ENCODE results near the gene LRMDA.

Gene LRMDA

GRCh38 chr10:75425291-75426079 lies 5.9 kb upstream of the LRMDA start:
- DNase-seq: no peak

- no peak for DNase-seq
Observed at GRCh38 chr10:75426880-75427279, 4.5 kb upstream of the LRMDA start.

- no peak for DNase-seq
Observed at GRCh38 chr10:75427951-75428350, 3.5 kb upstream of the LRMDA start.

- DNase-seq: no peak
Observed at GRCh38 chr10:75428434-75429158, 2.8 kb upstream of the LRMDA start.

- DNase-seq: no peak
Observed at GRCh38 chr10:75429159-75429827, 2.1 kb upstream of the LRMDA start.

- DNase-seq: no peak
Observed at GRCh38 chr10:75430000-75430763, 1.2 kb upstream of the LRMDA start.

- no peak for DNase-seq
Observed at GRCh38 chr10:75432176-75432575, 752 bp downstream of the LRMDA start.

GRCh38 chr10:75432763-75433162 lies 1.3 kb downstream of the LRMDA start:
- no peak for DNase-seq

GRCh38 chr10:75433216-75433615 lies 1.8 kb downstream of the LRMDA start:
- DNase-seq: no peak

- no peak for DNase-seq
Observed at GRCh38 chr10:75434291-75434690, 2.9 kb downstream of the LRMDA start.

- no peak for DNase-seq
Observed at GRCh38 chr10:75435291-75435690, 3.9 kb downstream of the LRMDA start.

- no peak for DNase-seq
Observed at GRCh38 chr10:75436896-75437295, 5.5 kb downstream of the LRMDA start.

- DNase-seq: no peak
Observed at GRCh38 chr10:75437693-75438092, 6.3 kb downstream of the LRMDA start.

GRCh38 chr10:75438275-75438674 lies 6.9 kb downstream of the LRMDA start:
- DNase-seq: no peak

- no peak for DNase-seq
Observed at GRCh38 chr10:75439811-75440210, 8.4 kb downstream of the LRMDA start.

- DNase-seq: no peak
Observed at GRCh38 chr10:75440271-75440793, 8.9 kb downstream of the LRMDA start.

GRCh38 chr10:75441196-75441595 lies 9.8 kb downstream of the LRMDA start:
- no peak for DNase-seq

- DNase-seq: no peak
Observed at GRCh38 chr10:75441682-75442081, 10.3 kb downstream of the LRMDA start.

- DNase-seq: no peak
Observed at GRCh38 chr10:75443362-75443761, 11.9 kb downstream of the LRMDA start.

- DNase-seq: no peak
Observed at GRCh38 chr10:75444781-75445386, 13.5 kb downstream of the LRMDA start.

GRCh38 chr10:75446508-75446907 lies 15.1 kb downstream of the LRMDA start:
- DNase-seq: no peak

- no peak for DNase-seq
Observed at GRCh38 chr10:75448166-75448565, 16.7 kb downstream of the LRMDA start.
